Kasumi-1 (cell line): ENCODE measurements around the gene CERK.

Experiments used
- DNase-seq, 2 experiments: peaks; one replicate each; lab custom pipeline; 2025; lab: John Stamatoyannopoulos, UW

The CERK gene

DNA sequence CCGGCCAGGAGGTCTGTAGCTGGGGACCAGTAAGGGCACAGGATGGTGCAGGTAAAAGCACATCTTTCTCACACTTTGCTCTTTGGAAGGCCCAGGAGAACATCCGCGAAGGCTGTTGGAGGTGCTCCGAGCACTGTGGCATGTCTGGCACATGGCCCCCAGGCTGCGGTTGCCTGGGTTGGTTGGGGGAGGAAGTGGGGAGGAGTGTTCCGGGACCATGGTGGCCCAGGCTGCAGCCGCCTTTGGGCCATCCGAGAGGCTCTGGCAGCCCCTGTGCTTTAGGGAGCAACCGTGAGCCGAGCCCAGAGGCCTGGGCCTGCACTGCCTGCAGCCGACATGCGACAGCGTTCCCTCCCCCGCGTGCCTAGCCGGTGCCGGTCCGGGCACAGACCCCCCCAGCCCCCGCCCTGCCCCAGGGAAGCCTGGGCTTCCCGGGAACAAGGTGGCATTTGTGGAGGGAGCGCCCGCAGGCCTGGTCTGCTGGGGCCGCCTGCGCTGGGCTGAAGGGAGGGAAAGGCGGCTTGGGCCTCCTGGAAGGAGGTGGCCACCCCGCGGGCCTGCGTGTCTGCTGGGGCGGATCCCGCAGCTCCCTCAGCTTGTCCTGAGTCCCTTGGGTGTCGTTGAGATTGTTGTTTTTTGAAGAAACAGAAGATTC, 59.9 kb downstream of the CERK start:
- DNase-seq: peak; percentile 19 to 47

DNA sequence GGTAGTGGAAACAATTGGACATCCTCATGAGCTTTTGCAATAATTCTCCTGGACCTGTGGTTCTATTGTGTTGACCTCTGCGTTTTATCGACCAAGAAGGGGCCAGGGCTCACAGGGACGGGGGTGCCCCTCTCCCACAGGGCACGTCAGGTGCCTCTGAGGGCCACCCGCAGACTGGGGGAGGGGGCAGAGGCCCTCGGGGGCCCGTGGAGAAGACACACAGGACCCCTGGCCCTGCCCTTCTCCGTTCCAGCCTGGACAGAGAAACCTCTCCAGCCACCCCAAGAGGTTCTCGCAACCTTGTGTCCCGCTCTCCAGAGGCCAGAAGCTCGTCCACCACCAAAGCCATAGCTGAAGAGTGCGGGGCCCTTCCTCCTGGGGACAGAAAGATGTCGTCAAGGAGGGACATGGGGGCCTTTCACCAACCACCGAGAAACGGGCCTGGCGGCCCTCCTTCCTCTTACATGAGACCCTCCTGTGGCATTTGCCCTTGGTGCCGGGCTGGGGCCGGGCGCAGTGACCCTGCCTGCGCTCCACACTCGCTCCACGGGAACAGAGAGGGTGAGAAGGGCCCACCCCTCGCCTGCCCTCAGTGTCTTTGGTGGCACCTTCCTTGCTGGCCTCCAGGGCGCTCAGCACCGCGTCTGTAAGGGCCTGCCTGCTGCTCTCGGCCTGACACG, 60.6 kb downstream of the CERK start:
- no peak for DNase-seq

DNA sequence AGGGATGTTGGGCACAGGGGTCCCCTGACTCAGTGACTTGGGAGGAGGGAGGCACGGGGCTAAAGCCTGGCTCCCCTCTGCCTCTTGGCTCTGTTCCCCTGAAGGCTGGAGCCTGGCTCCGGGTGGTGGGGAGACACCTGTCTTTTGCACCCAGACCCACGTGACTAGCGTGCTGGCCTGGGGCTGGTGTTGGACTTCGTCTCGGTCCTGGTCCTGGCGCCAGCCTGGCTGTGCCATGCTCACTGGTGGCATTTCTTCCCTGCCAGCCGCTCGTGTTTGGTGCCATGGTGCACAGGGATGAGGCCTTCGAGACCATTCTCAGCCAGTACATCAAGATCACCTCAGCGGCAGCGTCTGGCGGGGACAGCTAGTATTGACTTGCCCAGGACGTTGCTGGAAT, 61.2 kb downstream of the CERK start:
- no peak for DNase-seq

DNA sequence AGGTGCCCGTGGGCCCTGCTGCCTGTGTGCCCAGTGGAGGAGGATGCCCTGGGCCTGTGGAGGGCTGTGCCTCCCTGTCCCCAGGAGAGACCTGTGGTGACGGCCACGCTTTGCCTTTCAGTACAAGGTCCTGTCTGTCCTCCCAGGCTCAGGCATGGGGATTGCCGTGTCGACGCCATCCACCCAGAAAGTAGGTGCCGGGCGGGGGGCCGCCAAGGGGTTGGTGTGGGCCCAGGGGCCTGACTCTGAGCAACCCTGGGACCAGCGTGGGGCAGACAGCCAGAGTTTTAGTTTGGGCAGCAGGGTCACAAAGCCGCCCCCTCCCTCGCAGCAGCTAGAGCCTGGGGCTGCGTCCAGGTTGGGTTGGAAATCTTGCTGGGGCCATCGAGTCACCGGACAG, 61.6 kb downstream of the CERK start:
- DNase-seq: no peak

DNA sequence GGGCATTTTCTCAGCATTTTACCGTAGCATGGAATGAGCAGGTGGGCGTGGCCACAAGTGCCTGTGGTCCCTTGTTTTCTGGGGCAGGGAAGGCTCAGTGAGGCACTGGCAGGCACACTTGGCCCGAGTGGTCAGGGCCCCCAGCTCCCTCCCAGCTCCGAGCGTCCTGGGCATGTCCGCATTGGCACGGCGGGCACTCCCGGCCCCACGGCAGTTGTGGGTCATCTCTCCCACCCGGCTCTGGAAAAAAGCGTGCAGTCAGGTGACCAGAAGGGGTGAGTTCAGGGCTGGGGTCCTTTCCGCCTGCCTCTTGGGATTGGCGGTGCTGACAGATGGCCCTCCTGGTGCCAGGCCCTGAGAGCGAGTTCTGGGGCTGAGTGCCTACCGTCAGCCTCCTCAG, 62.1 kb downstream of the CERK start:
- DNase-seq: no peak

DNA sequence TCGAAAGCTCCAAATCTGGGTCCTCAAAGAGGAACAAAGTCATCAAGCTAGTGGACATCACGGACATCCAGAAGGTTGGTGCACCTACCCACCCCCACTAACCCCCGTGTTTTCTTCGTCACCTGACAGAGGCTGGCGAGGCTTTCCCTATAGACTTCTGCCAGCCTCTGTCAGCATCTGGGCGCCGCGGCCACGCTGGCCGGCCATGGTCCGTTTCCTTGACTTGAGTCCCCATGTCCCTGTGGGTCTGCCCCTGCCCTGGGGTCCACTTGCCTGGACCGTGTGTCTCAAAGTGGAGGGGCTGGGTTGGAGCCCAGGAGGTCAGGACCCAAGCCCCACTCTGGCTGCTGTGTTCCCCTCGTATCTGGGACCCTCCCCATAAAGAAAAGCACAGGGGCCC, 62.6 kb downstream of the CERK start:
- no peak for DNase-seq

DNA sequence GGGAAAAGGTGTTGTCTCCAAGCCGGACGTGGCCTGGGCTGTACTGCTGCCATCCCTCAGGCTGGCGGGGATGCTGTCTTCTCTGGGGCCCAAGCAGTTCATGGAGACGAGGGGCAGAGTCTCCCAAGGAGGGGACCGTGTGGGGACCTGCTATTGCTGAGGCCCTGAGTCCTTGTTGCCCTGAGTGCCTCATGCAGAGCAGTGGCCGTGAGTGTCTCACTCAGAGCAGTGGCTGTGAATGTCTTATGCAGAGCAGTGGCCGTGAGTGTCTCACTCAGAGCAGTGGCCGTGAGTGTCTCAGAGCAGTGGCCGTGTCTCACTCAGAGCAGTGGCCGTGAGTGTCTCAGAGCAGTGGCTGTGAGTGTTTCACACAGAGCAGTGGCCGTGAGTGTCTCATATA, 63.1 kb downstream of the CERK start:
- DNase-seq: no peak

DNA sequence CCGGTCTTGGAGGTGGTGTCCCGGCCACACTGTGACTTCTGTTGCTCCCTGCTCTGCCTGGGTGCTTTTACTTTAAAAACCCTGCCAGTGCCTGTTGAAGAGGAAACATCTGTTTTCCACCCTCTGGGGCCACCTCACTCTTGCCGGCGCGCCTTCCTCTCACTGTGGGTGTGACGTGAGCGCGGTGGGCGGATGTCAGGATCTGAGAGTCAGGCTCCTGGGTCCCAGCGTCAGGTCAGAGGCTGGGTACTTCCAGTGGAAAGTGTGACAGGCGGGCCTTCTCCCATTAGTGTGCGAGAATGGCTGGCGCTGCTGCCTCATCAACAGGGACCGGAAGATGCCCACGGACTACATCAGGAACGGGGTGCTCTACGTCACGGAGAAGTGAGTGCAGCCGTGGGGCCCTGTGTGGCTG, 63.7 kb downstream of the CERK start:
- DNase-seq: peak; percentile 93 to 94

DNA sequence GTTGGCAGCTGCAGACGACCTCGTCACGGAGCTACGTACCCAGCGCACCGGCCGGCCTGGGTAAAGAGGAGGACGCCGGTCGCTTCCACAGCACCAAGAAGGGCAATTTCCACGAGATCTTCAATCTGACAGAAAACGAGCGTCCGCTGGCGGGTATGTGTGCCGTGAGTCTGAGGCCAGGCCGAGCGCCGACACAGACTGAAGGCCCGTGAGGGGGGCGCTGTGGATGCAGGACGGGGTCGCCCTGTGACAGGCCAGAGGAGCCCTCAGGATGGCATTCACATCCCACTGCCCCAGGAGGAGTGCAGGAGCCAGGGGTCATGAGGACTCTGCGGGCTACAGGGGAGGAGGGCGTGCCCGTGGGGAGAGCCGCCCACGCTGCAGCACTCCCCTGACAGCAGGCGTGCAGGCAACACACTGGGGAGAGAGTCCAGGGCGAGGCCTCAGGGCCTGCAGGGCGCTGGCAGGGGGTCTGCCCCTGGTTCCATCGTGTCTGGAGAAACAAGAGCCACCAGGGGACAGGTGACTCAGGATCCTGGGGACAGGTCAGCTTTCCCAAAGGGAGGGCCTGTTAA, 64.3 kb downstream of the CERK start:
- peak in 1 of 2 experiments; percentile 32 for DNase-seq

DNA sequence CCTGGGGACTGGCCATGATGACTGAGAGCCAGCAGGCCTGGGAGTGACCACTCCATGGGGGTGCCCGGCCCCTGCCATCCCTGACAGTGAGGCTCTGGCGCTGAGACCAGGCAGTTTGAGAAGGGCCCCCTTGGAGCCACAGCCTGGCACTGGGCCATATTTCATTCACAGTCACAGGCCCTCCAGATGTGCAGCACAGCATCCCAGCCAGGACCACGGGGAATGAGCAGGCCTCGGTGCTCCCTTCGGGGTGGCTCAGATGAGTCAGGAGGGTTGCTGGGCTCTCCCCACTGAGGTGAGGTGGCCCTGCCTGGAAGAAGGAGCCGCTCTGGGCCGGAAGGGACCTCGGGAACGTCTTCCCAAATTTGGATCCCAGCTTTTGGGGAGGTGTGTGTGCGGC, 64.8 kb downstream of the CERK start:
- peak in 1 of 2 experiments; percentile 15 for DNase-seq

DNA sequence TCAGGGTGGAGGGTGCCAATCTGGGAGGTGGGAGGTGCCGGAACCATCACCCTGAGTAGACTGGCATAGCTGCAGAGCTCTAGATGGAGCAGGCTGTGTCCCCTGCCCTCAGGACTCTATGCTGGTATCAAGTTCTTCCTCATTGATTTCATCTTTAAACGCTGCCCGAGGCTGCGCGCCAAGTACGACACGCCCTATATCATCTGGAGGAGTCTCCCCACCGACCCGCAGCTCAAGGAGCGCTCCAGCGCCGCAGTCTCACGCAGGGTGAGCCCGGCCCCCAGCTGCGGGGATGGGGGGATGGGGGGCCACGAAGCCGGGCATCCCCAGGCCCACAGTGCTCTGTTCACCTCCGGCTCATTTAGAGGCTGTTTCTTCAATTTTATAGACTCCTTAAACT, 65.3 kb downstream of the CERK start:
- no peak for DNase-seq

DNA sequence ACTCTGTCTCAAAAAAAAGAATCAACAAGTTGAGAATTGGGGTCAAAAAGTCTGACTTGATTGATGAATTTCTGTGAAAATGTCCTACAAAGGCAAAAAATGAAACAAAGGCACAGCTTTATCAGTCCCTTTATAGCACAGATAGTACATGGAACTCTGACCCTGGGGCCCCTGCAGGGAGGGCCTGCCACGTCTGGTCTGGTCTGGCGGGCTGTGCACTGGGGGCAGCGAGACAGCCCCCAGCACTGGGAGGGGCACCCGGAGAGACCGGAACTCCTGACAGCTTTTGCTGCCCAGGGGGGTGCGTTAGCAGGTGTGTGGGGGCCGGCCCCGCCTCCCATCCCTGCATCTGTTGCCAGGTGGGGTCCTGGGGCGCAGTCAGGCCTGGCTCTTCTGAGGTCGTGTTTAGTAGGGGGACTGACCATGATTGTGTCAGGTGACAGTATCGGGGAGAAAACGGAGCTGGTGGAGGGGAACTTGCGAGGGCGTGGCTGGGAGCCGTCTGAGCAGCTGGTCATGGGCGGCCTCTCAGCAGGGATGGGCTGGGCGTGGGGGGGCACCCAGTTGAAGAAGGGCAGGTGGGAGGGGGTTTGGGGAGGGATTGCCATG, 66.1 kb downstream of the CERK start:
- DNase-seq: no peak

DNA sequence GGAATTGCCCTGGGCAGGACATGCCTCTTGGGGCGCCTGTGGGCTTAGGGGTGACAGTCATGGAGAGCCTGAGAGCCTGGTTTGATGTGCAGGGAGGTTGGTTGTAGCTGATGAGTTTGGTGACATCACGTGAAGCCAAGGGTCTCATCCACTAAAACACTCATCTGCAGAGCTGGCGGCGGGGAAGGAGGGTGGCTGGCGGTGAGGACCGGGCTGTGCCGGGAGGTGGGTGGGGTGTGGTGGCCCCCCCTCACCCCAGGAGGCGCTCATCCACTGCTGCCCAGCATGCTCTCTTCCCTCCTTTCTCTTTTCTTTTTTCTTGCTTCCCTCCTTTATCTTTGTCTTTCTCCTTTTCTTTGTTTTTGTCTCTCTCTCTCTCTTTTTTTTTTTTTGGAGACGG, 68.9 kb downstream of the CERK start:
- no peak for DNase-seq

DNA sequence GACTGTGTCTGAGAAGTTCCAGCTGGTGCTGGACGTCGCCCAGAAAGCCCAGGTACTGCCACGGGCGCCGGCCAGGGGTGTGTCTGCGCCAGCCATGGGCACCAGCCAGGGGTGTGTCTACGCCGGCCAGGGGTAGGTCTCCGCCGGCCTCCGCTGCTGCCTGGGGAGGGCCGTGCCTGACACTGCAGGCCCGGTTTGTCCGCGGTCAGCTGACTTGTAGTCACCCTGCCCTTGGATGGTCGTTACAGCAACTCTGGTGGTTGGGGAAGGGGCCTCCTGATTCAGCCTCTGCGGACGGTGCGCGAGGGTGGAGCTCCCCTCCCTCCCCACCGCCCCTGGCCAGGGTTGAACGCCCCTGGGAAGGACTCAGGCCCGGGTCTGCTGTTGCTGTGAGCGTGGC, 69.9 kb downstream of the CERK start:
- no peak for DNase-seq

DNA sequence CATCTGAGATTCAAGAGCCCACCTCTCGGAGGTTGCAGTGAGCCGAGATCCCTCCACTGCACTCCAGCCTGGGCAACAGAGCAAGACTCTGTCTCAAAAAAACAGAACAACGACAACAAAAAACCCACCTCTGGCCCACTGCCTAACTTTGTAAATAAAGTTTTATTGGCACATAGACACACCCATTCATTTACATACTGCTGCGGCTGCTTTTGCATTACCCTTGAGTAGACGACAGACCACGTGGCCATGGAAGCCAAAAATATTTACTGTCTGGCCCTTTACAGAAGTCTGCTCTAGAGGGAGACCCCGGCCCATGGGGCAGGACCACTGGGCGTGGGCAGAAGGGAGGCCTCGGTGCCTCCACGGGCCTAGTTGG, 70.8 kb downstream of the CERK start:
- no peak for DNase-seq

DNA sequence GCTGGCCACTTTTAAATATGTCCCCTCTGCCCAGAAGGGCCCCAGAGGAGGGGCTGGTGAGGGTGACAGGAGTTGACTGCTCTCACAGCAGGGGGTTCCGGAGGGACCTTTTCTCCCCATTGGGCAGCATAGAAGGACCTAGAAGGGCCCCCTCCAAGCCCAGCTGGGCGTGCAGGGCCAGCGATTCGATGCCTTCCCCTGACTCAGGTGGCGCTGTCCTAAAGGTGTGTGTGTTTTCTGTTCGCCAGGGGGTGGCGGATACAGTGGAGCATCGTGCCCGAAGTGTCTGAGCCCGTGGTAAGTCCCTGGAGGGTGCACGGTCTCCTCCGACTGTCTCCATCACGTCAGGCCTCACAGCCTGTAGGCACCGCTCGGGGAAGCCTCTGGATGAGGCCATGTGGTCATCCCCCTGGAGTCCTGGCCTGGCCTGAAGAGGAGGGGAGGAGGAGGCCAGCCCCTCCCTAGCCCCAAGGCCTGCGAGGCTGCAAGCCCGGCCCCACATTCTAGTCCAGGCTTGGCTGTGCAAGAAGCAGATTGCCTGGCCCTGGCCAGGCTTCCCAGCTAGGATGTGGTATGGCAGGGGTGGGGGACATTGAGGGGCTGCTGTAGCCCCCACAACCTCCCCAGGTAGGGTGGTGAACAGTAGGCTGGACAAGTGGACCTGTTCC, 71.3 kb downstream of the CERK start:
- no peak for DNase-seq

DNA sequence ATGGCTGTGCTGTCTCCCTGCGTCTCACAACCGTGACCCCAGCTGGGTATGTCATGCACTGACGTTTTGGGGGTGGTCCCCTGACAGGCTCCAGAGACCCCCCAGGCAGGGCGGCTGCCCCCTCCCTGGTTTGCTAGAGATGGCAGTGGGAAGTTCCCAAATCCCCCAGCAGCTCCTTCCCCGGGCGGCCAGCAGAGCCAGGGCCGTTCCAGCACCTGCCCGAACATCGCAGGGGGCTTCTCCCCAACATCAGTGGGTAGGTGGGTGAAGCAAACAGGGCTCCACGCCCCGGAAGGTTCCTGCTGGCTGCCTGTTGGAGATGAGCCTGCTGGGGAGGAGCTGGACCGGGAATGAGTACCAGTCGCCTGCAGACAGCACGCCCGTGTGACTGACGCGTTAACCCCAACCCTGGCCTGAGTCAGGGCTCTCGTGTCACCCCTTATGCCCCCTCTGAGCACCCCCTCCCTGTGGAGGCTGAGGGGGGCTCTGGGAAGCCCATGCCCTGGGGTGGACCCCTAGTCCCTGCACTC, 72.2 kb downstream of the CERK start:
- no peak for DNase-seq

DNA sequence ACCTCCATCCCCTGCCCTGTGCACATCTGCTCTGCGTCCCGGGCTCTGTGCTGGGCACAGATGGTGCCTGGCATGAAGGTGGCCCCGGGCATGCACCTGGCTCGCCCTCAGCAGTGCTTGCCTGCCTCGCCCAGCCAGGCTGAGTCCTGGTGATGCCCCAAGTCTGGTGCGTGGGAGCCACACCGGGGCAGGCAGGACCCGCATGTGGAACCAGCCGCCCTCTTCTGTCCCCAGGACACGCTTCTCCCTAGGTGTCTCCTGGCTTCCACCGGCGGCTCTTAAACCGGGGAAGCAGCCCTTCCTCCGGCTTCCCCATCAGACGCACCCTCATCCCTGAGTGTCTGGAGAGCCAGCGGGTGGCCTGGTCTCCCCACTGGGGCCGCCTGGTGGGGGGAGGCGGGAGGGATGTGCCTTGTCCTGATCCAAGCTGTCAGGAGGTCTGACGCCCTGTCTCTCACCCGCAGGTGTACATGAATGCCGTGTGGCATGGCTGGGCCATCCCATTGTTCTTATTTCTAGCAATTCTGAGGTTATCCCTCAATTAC, 72.8 kb downstream of the CERK start:
- no peak for DNase-seq

DNA sequence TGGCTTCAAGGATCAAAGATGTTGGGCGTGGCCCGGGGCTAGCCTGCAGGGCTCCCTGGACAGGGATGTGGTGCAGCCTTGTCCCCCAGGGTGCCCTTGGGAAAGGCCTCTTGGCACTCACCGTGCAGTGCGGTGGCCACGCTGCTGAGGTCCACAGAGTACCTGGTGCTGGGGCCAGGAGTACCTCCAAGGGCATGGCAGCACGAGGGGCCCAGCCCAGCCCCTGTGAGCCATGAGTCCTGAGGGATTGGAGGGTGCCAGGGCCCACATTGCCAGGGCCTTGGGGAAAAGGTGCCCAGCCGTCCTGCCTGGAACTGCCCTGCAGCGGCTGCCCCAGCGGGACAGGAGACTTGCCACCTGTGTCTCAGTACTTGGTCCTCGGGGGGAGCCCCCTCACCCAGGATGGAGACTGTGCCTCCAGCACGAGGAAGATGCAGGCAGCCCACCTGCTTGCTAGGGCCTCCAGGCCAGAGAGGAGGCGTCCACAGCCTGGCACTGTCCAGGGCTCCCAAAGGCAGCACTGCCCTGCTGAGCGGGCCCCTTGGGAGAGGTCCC, 73.7 kb downstream of the CERK start:
- DNase-seq: no peak

DNA sequence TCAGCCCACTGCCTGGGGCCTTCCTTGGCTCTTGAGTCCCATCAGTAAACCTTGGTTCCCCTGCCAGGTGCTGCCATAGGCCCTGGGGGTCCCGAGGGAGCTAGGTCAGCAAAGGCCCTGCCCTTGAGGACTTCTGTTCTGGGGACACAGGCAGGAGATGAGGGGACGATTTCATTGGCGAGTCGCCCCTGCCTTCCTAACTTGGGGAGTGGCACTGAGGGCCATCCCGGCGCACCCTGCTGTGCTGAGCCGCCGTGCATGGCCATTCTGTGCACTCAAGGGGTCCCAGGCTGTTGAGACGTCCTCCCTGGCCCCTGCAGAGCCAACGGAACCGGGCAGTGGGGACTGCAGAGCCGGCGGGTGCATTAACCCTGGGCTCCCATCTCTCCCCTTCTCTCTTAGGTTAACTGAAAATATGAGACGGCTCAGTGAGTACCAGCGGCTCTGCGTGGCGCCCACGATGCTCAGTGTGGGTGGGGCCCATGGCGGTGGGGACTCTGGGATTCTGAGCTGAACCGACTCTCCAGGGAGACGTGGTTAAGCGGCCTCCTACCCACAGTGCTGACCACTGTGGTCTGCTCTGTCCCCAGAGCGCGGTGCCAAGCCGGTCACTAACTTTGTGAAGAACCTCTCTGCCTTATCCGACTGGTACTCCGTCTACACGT, 74.5 kb downstream of the CERK start:
- DNase-seq: no peak

DNA sequence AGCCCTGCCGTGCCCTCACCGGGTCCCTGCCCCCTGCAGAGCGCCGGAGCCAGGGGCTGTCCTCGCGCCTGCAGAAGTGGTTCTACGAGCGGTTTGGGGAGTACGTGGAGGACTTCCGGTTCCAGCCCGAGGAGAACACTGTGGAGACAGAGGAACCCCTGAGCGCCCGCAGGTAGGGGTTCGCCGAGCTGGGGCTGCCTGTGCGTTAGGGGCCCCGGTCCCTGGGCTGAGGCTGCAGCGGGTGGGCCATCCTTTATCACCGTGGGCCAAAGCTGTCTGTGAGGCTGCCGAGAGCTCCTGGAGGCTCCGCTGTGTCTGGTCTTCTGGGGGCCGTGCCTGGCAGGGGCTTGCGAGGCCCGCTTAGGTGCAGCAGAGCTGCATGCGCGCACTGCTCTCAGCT, 75.1 kb downstream of the CERK start:
- DNase-seq: no peak
